GM18907 (cell line): ENCODE results near the gene COLEC11.
A peak's percentile ranks its signal among the peaks of the same experiment; 100 is the strongest.
"Not testable (repeated sequence)": the region's sequence is repeated elsewhere in the genome, so short reads cannot be mapped to it uniquely, and the experiment has no call there.

Experiments
- ATAC-seq: cut with Tn5 transposase; IDR thresholded peaks from one replicate; pipeline ENCODE4 v1.9.1; 2021; ENCODE audit warnings: mild to moderate bottlenecking, moderate library complexity; ENCODE audit not compliant: unreplicated experiment

COLEC11 gene

GRCh38 chr2:3650140-3650920, 55.4 kb downstream of the COLEC11 start:
- no peak for ATAC-seq

DNA sequence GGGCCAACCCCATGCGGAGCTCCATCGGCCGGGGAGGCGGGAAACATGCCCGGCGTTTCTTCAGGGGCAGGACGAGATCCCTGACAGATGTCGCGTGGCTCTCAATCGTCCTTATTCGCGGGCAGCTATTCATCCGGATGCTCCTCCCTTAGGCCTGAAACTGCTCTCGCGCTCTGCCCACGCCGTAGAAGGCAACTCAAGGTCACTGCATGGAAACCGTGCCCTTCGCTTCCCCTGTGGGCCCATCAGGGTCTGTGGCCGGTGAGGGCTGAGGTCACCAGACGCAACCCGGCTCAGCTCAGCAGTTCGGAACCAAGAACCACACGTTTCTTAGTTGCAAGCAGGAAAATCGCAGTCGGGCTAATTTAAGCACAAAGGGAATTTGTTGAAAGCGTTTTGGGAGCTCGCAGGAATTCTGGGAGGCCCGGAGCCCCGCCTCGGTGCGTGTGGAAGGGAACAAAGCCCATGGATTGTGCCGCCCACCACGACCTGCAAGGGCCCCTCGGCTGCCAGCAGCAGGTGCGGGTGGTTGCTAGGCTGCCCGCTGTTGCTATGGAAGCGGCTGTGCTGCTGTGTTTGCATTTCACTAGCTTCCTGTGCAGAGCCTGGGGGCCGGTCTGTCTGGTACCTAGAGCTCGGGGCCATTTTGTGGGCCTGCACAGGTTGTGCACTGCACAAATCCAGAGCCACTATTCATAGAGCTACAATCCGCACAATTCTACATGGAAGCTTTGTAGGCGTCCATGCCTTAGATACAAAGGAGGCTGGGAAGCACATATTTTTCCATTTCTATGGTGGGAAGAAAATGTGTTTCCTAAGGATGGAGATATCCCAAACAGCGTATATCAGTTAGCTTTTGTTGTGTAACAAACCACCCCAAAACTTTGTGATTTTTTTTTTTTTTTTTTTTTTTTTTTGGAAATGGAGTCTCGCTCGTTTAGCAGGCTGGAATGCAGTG, 57.1 kb downstream of the COLEC11 start:
- ATAC-seq, result peak; percentile 95

DNA sequence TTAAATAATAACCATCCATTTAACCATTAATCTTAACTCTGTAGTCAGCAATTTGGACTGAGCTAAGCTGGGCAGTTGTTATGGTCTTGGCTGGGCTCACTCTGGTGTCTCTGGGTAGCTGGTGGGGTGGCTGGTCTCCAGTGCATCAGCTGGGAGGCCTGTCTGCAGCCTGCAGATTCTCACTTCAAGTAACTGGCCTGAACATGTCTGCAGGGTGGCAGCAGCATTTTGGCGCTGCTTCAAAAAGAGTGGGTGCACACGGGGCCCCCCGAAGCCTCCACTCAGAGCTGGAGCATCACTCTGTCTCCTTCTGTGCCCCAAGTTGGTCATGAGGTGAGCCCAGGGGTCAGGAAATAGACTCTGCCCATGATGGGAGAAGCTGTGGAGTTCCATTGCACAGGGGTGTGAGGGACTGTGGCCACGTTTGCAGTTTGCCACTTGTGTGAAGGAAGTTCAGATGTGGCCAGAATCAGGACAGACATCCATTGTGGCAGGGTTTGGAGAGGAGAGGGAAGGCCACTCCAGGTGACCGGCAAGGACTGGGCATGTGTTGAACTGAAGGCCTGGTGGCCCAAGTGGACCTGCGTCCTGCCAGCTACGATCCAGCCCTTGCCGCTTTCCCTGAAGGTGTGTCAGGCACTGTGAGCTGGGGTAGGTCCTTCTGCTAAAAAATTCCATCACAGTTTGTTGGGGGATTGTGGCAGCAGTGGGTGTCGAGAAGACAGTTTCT, 58.1 kb downstream of the COLEC11 start:
- no peak for ATAC-seq

DNA sequence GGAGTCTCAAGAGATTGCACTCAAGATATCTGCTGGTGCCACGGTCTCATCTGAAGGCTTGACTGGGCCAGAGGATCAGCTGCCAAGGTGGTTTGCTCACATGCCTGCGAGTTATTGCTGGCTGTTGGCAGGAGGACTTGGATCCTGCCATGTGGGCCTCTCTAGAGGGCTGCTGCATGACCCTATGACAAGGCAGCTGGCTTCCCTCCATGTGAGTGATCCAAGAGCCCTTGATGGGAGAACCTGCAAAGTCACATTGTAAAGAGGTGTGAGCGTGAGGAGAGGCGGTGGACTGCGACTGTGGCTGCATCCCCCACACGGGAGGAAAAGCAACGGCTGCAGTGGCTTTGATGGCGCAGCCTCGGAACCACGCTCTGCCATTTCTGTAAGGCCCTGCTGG, 59.1 kb downstream of the COLEC11 start:
- ATAC-seq, result no peak

DNA sequence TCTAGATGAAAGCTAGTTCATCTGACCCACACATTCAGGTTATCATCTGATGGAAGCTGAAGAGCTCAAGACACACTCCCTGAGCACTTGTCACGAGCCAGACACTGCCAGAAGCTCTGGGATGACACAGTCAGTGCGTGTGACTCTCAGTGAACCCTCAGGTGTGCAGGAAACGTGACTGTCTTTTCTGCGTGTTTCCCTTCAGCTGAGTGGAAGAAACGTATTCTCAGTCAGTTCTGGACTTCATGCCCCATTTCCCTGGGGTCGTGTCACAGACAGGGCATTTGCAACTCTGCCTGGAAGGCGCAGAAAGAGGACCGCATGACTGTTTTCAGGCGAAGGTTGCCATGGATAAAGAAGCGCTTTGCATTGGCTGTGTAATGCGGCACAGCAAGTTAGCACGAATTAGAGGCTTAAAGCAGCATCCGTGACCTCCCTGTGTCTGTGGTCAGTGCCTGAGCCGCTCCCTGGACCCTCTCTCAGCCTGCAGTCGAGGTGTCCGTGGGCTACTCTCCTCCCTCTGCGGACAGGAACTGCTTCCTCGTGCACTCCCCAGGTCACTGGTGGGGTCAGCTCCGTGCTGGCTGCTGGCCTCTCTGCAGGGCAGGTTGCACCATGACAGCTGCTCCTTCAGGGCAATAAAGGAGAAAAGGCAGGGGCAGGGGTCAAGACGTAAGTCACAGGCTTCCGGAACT, 59.8 kb downstream of the COLEC11 start:
- ATAC-seq, result no peak

GRCh38 chr2:3655871-3656761, 61.2 kb downstream of the COLEC11 start:
- no peak for ATAC-seq

DNA sequence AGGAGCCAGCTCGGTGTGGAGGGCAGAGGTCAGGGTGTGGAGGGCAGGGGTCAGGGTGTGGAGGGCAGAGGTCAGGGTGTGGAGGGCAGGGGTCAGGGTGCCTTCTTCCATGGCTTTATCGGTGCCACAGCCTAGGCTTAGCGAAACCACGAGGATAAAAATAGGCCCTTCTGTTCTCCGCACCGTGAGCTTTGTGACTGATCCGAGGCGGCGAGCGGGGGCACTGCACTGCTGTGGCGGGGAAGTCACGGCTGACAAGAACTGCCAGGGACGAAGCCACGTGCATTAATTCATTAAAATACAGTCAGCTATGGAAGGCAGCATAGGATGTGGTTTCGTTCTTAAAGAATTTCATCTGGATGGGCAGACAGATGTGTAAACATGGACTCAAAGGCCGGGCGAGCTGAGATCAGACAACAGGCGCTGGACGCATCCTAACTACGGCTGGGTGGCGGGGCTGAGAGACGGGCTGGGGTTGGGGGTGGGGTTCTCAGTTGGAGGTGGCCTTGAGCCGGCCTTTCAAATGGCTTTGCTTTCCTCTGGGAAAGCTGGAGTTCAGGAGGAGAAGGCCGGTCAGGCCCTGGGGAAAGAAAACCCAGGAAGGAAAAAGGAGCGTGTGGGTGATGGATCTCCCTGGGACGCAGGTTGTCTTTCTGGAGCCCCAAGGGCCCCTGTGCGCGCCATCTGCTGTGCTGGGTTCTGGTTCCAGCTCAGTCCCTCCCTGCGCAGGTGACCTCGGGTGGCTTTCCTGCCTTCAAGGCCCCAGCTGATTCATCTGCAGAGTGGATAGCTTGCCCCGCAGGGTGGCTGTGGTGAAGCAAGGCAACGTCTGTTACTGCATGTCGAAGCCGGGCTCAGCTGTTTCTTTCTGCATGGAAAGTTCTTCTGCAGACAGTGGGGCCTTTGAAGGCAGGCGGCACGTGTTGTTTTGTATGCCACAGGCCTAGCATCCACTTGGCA, 62.1 kb downstream of the COLEC11 start:
- ATAC-seq, result no peak

- ATAC-seq, result no peak
Measured at GRCh38 chr2:3657881-3658280, 63.0 kb downstream of the COLEC11 start, which contains the start of gene ALLC. Gene ALLC (plus strand): TSS chr2:3658200. CDS start chr2:3671158, 12,958 bp downstream.

DNA sequence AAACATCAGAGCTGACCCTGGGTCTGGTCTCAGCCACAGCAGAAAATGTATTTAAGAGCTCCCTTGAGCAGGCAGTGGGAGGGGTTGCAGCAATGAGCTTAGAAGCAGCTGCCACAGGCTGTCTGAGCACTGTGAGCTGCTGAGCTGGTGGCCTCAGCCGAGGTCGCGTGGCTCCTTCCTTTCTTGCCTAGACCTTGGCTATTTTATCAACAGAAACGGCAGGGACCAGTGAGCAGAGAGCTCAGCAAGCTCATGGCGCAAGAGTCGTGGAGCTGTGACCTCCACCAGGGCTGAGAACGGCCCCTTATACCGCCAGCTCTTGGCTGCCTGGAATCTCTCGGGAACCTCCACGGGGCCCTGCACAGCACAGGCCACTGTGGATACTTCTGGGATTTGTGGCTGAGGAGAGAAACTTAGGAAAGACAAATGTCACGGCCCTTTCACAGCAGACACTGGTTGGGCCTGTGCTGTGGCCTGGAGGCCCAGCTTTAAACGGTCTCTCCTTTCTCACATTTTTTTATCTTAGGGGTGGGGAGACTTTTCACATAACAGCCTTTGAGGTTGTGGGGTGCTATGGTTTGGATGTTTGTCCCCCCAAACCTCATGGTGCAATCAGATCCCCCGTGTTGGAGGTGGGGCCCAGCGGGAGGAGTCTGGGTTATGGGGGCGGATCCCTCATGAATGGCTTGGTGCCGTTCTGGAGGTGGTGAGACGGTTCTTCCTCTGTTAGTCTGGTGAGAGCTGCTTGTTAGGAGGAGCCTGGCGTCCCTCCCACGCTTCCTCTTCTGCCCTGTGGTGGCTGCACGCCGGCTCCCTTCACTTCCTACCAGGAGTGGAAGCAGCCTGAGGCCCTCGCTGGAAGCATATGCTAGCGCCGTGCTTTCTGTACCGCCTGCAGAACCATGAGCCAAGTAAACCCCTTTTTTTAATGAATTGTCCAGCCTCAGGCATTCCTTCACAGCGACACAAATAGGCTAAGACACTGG, 64.8 kb downstream of the COLEC11 start:
- ATAC-seq, result no peak

- ATAC-seq, result not testable (repeated sequence)
Measured at GRCh38 chr2:3660640-3661039, 65.7 kb downstream of the COLEC11 start.

GRCh38 chr2:3661149-3661660, 66.3 kb downstream of the COLEC11 start:
- no peak for ATAC-seq

DNA sequence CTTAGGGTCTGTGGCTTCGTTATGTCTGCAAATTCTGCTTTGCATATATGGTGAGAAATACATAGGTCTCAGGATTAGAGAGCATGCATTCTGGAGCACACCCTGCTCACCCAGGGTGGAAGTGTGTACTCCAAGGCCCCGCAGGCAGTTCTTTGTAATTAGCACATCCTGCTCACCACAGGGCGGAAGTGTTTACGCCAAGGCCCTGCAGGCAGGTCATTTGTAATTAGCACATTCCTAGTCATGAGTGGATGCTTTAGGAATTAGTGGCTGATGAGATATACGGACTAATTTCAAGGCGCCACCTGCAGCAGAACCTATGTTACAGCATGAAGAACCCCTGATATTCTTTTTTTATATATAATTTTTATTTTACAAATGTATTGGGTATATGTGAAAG, 67.3 kb downstream of the COLEC11 start:
- ATAC-seq, result no peak

GRCh38 chr2:3664118-3664517, 69.2 kb downstream of the COLEC11 start:
- ATAC-seq, result no peak

- no peak for ATAC-seq
Measured at GRCh38 chr2:3664925-3665324, 70.0 kb downstream of the COLEC11 start.

DNA sequence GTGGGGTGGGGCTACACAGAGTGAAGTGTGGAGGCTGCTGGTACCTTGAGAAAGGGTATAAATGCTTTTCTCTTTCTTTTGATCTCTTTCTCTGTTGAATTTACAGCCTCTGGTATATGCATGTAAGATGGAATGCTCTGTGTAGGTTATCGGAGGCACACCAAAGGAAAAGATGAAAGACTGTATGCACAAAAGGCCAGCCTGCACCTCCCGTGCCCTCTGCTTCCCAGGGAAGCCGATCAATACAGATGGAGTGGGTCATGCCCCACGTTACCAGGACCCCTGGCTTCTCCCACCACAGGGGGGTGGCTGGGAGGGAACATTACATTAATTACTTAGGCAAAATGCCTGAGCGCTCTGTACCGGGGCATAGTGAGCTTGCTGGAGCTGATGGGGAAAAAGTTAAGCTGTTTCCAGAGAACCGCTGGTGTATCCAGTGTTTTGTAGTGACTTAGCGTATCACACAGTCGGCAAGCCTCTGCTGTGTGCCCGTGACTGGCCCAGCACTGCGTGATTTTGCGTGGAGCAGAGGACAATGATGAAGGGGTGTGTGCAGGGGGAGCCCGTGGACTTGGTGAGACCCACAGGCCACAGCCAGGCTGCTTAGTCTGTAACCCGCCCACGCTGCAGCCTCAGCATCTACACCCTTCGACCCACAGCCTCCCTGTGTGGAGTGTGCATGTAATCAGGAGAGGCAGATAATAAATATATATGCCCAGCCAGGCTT, 71.1 kb downstream of the COLEC11 start:
- ATAC-seq, result no peak

DNA sequence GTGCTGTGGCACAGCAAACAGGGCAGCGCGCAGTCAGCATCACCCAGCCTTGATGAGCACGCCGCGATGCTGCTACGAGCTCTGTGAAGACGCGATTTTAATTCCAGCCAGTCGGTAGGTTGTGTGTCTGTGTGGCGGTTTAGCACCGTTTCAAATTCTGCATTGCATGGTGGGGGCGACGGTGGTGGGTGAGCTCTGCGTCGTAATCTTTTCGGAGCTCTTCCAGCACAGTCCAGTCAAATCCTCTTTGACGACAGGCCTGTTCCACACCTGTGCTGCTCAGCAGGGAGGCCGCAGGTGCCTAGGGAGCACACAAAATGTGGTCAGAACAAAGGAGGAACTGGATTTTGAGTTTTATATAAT, 71.7 kb downstream of the COLEC11 start:
- ATAC-seq, result no peak
